ENCODE results near the gene OR4F15.
"Not testable (repeated sequence)": the region's sequence is repeated elsewhere in the genome, so short reads cannot be mapped to it uniquely, and the experiment has no call there.

OR4F15 gene, protein sequence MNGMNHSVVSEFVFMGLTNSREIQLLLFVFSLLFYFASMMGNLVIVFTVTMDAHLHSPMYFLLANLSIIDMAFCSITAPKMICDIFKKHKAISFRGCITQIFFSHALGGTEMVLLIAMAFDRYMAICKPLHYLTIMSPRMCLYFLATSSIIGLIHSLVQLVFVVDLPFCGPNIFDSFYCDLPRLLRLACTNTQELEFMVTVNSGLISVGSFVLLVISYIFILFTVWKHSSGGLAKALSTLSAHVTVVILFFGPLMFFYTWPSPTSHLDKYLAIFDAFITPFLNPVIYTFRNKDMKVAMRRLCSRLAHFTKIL

DNA sequence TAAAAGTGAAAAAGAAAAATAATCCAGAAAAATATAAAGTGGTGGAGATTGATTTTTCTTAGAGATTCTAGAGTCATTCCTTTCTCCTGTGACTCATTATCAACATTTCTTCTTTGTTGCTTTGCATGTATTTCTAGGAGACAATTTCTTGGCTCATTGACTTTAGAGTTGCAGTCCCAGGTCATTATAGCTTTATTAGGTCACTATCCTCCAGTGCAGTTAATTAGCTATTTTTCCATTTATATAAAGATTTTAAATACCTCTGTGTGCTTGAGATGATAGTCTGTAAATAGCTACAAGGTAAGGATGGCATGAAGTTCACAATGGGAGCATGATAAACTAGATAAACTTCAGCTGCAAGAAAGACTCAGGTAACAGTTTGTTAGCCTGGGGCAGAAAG lies at the start of gene OR4F15:
OR4F15 (plus strand) TSS at position 301 of the 400 bp plus-strand sequence. CDS start 5,985 bp downstream, outside the sequence.
- FAIRE-seq (no peak), DNase-seq (ENCODE audit: extremely low spot score, insufficient read length, low read depth) (no peak)

DNA sequence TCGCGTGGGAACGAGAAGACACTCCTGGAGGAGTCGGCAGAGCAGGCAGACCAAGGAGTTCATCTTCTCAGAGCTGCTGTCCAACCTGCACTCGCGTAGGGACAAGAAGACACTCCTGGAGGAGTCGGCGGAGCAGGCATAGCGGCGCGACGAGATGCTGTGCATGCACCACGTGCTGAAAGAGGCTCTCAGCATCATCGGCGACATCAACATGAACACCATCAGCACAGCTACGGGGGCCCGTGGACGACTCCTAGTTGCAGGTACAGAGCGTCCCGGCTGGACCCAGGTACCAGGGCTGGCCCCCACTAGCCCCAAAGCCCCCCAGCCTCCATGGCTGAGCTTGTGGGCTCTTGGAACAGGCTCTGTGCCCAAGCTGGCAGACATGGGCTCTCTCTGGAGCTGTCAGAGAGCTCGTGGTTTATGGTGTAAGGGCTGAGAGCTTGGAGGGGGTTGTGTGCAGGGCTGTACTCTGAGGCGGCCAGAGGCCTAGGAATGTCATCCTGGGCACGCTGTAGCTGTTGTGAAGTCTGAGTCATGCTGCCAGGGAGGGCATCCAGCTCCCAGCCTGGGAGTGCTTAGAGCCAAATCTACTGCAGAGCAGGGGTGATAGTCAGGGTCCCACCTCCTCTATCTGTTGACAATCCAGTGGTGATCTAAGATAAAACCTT lies 47.2 kb upstream of the OR4F15 start:
- FAIRE-seq; DNase-seq (ENCODE audit: extremely low spot score, insufficient read length, low read depth): not testable (repeated sequence)

DNA sequence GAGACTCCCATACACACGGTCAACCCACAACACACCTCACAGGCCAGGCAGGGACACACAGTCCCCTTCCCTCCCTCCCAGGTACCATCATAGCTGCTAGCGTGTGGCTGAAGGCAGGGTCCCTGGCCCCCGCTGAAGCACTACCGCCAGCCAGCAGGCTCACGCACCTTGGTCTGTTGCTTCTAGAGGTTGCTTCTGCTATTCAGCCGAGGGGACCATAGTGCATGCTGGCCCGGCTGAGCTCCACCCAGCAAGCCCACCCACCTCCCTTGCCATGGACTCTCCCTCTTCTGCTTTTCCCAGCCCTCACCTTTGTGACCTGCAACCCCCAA lies 46.7 kb upstream of the OR4F15 start:
- not testable (repeated sequence) for DNase-seq (ENCODE audit: extremely low spot score, insufficient read length, low read depth); FAIRE-seq

DNA sequence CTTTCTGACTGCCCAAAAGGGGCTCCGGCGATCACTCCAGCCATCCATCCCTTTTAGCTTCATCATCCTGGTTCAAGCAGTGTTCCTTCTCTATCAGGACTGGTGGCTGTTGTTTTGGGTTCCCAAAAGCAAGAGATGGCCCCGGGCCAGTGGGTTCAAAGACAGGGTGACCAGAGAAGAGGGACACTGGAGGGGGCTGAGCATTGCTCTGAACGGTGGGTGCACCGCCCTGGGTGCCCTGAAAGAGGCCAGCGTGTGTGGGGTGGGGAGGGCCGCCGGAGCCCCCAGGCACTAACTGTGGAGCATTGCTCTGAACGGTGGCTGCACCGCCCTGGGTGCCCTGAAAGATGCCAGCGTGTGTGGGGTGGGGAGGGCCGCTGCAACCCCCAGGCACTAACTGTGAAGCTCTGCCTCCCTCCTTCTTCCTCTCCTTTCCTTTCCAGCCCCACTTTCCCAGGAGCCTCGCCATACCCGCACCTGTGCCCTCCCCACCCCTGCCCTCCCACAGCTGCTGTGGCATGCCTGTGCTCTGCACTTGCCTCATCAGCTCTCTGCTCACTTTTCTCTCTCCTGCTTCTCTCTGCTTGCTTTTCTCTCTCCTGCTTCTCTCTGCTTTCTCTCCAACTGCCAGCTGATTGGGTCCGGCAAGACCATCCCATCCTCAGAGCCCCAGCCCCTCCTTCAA lies 46.1 kb upstream of the OR4F15 start:
- FAIRE-seq: no peak
- no peak for DNase-seq (ENCODE audit: extremely low spot score, insufficient read length, low read depth)

DNA sequence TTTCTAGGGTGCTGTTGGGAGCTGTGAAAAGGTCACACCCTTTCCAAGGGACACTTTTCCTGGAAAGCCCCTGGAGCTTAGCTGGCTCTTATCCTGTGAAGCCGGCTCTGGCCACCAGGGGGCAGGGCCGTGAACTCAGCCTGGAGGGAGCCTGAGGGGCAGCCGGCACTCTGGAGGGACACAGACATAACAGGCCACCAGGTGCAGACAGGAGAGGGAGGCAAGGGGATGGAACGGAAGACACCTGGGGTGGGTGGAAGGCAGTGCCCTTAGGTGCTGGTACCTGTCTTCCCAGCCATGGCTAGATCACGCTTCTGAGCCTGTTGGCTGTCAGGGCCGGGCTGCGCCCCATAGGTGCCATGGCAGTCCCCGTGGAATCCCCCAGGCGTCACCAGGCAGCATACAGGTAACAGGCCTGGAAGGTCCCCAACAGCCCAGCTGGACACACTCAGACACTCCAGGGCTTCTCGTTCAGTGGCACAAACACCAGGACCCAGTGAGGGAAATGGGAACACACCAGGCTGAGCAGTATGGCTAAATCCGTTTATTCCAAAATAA lies 44.8 kb upstream of the OR4F15 start:
- DNase-seq (ENCODE audit: extremely low spot score, insufficient read length, low read depth): not testable (repeated sequence)
- FAIRE-seq: peak; percentile 72

DNA sequence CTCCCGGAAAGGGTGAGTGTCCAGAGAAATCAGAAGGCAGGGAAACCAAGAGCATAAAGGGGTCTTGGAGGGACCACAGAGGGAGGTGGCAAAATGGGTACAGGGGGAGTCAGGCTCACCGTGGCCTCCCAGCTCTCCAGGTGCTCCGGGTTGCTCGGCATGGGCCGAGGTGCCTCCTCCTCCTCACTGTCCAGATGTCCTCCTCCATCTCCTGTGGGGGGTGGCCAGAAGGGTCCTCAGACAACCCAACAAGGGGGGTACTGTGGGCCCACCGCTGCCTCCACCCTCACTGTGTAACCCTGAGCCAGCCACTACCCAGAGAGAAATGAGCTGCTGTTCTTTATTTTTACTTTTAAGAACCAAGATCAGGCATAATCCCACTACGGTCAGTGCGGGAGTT lies 39.1 kb upstream of the OR4F15 start:
- FAIRE-seq (no peak), DNase-seq (ENCODE audit: extremely low spot score, insufficient read length, low read depth) (no peak)

DNA sequence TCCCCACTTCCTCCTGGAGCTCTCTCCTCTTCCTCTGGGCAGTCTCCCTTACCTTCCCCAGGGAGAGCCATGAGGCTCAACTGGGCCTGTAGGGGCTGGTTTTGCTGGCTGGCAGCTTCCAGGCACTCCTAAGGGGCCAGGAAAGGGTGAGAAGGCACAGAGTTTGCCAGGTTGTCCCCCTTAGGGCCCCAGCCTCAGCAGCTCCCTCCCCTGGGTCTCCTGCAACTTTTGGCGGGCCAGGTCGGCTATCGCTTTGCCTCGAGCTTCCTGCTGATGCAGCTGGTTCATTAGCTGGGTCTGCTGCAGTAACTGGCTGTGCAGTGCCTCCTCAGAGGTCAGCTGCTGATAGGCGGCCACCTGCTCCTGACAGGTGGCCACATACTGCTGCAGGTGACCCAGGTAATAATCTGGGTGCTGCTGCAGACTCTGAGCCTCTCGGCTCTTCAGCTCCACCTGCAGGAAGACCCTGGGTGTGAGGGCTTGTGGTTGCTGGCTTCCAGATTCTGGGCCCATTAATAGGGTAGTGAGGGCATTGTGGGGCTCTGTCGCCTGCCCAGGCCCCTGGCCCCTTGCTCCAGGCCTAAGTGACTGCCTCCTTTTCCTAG lies 38.4 kb upstream of the OR4F15 start:
- FAIRE-seq: no peak
- DNase-seq (ENCODE audit: extremely low spot score, insufficient read length, low read depth): no peak

DNA sequence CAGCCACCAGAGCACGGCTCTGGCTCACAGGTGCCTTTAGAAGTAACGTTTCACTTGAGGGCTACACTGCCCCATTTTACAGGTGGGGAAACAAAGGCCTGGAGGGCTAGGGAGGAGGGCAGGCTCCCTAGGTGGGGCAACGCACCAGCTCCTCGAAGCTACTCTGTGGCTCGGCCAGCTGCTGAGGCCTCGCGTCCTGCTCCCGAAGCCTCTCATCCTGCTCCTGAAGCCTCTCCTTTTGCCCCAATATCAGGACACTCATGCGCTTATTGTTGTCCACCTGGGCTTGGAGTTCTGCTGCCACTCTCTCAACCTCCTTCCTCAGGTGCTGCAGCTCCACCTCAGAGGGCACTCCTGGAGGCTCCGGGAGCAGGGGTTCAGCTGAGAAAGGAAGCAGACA lies 36.9 kb upstream of the OR4F15 start:
- FAIRE-seq (no peak), DNase-seq (ENCODE audit: extremely low spot score, insufficient read length, low read depth) (no peak)

DNA sequence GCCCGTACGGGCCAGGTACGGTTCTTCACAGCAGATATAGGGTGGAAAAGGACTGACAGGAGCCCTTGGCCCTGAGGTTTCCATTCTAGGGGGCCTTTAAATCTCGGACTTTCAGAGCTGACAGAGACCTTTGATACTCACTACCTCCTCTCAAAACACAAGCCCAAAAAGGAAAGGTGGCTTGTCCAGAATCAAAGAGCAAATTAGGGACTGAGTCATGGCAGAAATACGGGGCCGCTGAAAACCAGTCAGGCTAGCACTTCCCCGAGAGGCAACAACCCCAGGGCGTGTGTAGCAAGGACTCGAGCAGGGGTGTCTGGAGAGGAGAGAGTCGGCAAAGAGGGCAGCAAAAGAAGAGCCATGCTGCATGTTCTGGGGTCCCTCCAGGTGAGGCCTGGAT lies 33.4 kb upstream of the OR4F15 start:
- FAIRE-seq; DNase-seq (ENCODE audit: extremely low spot score, insufficient read length, low read depth): not testable (repeated sequence)

DNA sequence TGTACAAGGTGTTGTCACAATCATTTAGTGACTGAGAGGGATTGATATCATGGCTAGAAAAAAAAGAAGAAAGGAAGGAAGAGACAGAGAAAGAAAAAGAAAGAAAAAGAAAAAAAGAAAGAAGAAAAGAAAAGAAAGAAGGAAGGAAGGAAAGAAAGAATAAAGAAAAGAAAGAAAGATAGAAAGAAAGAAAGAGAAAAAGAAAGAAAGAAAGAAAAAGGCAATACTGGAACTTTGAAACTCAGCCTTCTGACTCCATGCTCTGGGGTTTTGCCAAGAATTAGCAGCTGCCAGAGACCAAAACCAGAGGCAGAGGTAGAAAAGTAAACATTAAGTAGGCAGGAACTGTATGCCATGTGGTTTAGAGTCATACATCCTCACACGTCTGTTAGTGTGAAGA lies 31.8 kb upstream of the OR4F15 start:
- not testable (repeated sequence) for FAIRE-seq; DNase-seq (ENCODE audit: extremely low spot score, insufficient read length, low read depth)

DNA sequence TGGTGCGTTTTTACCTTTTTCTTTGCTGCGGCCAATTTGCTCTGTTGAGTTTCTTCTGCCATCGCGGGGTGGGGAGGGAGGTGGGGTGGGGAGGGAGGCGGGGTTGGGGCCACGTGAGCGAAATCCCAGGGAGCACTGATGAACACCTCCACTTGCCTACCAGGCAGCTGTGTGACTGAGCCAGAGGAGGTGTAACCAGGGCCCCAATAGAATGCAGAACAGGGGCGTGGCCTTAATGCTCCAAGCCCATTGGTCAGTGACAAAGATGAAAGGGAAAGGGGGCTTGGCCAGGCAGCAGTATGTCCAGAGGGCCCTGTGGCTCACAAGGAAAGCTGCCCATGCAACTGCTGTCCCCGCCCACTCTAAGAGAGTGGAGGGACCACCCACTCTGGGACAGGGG lies 30.1 kb upstream of the OR4F15 start:
- DNase-seq (ENCODE audit: extremely low spot score, insufficient read length, low read depth): no peak
- FAIRE-seq: no peak

DNA sequence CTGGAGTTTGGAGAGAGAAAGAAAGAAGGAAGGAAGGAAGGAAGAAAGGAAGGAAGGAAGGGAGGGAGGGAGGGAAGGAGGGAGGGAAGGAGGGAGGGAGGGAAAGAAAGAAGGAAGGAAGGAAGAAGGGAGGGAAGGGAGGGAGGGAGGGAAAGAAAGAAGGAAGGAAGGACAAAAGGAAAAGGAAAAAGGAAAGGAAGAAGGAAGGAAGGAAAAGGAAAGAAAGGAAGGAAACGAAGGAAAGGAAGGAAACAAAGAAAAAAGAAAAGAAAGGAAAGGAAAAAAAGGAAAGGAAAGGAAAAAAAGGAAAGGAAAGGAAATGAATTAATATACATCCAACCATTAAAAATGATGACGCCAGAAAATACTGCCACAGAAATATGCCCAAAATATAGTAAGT lies 27.4 kb upstream of the OR4F15 start:
- no peak for DNase-seq (ENCODE audit: extremely low spot score, insufficient read length, low read depth)
- no peak for FAIRE-seq

DNA sequence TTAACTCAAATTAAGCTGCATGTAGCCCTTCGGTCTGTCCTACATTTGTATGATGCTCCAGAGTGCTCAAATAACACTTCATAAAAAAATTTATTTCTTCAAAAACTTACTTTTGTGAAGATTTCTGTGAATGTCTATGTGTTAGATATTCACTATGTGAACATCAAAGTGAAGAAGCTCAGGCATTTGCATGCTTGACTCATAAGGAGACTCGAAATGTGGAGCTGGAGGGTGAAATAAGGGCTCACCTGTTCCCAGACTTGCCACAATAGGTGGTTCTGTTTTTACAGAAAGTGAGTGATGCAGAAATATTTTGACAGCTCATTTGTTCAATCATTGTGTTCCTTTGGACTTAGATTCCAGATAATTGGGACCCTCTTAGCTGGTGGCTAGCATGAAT lies 25.6 kb upstream of the OR4F15 start:
- DNase-seq (ENCODE audit: extremely low spot score, insufficient read length, low read depth); FAIRE-seq: not testable (repeated sequence)

DNA sequence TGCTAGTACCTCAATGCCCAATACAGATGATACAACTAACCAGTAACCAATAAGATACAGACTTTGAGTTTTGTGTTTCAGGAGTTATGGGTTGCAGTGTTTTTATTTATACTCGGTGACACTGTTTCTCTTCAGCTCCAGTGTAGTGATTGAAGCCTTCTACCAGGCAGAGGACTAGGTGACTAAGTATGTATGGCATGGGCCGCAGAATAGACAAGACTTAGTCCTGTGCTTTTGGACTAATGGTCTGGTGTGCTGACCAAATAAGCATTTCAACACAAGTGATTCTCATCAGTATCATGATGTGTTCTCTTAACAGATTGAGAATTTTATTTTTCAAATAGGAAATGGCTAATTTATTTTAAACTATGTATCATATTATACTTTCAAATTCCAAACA lies 24.0 kb upstream of the OR4F15 start:
- DNase-seq (ENCODE audit: extremely low spot score, insufficient read length, low read depth); FAIRE-seq: not testable (repeated sequence)

DNA sequence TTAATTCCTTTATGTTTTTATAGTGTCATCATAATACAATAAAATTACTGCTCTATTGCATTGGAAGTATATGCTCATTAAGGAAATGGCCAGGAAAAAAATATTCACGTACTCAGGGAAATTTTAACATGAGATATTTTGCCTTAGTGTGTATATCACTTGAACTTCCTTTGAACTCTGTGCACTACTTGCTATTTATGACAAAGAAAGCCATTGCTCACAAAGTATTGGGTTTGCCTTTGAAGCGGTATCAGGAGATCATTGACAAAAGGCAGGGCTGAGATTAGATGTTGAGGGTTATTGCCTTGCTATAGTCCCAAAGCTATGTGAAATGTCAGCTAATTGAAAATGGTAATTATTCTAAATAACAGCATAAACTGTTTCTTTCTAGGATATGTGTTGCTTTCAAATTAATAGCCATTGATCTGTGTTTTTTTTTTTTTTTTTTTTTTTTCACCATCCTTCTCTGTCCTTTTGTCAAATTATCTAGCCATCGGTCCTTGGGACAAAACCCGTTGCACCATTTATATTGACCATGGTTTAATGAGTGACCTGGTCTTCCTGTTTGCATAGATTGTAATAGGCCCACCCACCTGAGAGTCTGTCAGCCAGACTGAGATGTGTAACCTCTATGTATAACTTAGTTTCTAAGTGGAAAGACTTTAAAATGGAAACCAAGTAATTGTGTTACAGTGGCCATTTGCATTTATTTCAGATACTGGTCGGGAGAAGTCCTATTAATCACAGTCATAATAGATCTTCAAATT lies 23.3 kb upstream of the OR4F15 start:
- FAIRE-seq; DNase-seq (ENCODE audit: extremely low spot score, insufficient read length, low read depth): not testable (repeated sequence)

DNA sequence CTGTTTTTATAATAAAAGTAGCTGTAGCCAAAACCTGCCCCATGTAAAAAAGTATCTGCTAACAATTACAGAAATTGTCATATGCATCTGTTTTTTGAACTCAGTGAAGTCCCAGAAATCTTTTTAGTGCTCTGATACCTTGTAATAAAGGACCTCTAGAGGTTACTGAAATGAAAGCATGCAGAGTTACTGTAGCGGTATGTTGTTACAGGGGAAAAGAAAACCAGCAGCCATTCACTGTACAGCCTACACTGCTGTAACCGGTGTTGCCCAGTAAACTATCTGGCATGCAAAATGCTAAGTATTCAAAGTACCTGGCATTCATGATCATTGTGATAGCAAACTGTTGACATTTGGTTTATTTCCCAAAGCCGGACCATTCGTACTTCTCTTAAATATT lies 21.3 kb upstream of the OR4F15 start:
- not testable (repeated sequence) for DNase-seq (ENCODE audit: extremely low spot score, insufficient read length, low read depth); FAIRE-seq

DNA sequence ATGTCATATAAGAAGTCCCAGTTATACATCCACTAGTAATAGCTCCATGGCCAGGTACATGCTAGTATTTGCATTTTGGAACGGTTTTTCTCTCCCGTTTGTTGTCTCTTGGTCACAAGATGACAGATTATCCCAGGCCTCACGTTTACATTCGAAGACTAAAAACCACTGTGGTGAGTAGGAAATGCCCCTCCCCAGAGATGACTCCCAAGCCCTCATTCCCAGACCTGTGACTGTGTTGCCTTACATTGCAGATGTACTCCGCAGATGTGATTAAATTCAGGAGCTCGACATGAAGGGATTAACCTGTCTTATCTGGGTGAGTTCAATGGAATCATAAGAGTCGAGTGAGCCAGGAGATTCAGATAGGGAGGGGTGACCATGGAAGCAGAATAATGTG lies 18.0 kb upstream of the OR4F15 start:
- DNase-seq (ENCODE audit: extremely low spot score, insufficient read length, low read depth); FAIRE-seq: not testable (repeated sequence)

DNA sequence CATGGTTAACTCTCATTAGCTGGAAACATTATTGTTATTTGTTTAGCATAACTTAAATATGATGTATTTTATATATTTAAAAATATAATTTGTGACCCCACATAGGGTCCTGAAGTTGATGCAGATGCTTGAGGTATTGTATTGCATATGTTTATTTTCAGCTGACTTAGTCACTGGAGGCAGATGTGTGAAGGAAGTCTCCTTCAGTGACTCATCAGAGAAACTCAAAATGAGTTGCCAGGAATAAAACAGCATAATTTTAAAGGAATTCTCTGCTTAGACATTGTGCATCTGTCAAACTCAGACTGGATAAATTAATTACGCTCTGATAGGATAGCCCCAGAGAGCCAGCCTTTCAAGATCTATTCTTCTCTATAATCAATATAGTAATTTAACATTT lies 16.5 kb upstream of the OR4F15 start:
- FAIRE-seq (no peak), DNase-seq (ENCODE audit: extremely low spot score, insufficient read length, low read depth) (no peak)

DNA sequence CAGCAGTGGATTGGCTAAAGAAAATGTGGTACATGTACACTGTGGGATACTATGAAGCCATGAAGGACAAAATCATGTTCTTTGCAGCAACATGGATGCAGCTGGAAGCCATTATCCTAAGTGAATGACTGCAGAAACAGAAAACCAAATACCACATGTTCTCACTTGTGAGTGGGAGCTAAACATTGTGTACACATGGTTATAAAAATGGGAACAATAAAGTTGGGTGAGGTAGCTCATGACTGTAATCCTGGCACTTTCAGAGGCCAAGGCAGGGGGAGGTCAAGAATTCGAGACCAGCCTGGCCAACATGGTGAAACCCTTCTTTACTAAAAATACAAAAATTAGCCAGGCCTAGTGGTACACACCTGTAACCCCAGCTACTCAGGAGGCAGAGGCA lies 12.3 kb upstream of the OR4F15 start:
- DNase-seq (ENCODE audit: extremely low spot score, insufficient read length, low read depth): no peak
- no peak for FAIRE-seq

DNA sequence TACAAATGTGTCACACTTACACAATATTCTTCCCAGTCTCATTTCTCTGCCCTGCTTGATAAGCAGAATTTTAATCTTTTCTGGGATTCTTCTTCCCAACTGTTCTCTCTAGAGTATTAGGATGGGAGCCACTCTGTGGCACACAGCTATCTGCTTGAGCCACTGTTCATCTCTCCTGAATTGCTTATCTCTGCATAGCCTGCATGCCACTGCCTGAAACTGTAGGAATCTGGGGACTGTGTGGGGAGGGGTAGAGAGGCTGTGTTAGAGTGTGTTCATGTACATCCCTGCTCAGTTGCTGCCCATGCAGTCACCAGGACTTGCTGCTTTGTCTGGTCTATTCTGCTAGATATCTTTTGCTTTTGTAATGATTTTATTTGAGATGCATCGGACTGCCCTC lies 11.0 kb upstream of the OR4F15 start:
- no peak for FAIRE-seq
- DNase-seq (ENCODE audit: extremely low spot score, insufficient read length, low read depth): no peak

Measured in GM18507 (cell line).